NCI-H2107 treated with DMSO at 0.1 percent for 48 hours (cell line): ENCODE measurements around the gene CASP9.

Experiments used
- DNase-seq: peaks from one replicate; lab custom pipeline; 2025; ENCODE audit not compliant: unreplicated experiment; lab: John Stamatoyannopoulos, UW

The CASP9 gene

GRCh38 chr1:15524021-15524282 lies at the start of gene CASP9:
CASP9 (minus strand) TSS chr1:15524215; CDS start chr1:15524200, 15 bp downstream.
- peak; percentile 50 for DNase-seq

GRCh38 chr1:15573477-15573876 lies 49.5 kb upstream of the CASP9 start:
- DNase-seq, result no peak

GRCh38 chr1:15571266-15571665 lies 47.3 kb upstream of the CASP9 start:
- no peak for DNase-seq

DNA sequence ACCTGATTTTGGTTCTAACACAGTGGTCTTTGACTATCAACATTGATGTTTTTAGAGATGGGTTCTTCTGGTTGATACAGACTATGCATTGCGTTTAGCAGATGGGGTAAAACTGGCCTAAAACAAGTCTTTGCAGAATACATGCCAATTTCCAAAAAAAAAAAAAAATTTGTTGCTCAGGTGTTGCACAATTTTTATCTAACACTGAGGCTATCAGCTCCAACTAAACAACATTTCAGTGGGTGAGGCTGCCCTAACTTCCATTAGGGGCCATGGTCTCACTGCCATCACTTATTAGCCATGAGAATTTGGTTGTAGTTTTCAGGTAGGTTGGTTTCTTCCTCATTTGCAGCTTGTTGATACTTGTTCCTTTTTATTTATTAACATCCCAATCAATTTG lies 46.8 kb upstream of the CASP9 start:
- no peak for DNase-seq

- DNase-seq, result no peak
These were observed 44.5 kb upstream of the CASP9 start for GRCh38 chr1:15568387-15569073.

DNA sequence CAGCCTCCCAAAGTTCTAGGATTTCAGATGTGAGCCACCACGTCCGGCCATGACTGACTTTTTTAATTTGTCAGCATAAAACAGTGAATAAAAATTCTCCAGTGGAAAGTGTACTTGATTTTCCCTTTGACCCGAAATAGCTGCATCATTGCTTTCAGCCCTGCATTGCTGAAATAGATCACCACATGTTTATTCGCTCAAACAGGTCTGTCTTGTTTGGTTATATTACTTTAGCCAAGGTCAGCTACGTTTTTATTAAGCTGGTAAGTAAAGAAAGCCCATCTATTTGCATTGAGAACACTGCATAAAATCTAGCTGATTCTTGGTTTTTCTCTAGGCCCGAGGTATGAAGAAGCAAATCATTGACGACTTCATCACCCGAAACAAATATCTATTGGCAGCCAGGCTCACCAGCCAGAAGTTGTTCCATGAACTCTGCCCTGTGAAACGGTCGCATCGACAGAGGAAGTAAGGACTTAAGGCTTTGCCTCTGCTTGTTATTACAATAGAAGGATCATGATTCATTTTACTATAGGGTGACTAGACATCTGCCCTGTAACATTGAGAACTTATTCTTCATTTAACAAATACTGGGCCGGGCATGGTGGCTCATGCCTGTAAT lies 35.3 kb upstream of the CASP9 start:
- no peak for DNase-seq

GRCh38 chr1:15558516-15558915 lies 34.5 kb upstream of the CASP9 start:
- DNase-seq, result no peak

DNA sequence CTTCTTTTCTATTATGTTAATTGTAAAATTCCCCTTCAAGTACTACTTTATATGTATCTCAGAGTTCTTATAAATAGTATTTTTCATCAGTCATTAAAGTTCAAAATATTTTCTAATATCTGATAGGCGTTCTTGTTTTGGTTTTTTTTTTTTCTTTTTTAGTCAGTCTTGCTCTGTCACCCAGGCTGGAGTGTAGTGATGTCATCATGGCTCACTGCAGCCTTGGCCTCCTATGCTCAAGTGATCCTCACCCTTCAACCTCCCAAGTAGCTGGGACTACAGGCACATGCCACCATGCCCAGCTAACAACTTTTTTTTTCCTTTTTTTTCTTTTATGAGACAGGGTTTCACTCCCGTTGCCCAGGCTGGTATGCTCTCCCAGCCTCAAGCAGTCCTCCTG lies 33.6 kb upstream of the CASP9 start:
- no peak for DNase-seq

DNA sequence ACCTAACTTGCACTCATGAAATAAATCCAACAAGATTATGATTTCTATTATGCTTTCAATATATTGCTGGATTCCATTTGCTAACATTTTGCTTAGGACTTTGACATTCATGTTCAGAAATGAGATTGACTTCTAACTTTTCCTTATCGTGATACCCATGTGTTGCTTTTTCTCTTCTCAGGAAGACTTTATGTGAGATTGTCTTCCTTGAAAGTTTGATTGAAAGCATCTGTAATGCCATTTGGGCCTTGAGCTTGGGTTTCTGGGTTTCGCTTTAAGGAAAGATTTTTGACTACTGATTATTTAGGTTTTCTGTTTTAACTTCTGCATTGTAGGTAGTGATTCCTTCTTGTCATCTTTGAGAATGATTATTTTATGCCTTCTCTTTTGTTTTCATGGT lies 33.0 kb upstream of the CASP9 start:
- no peak for DNase-seq

GRCh38 chr1:15550573-15550972 lies 26.6 kb upstream of the CASP9 start:
- no peak for DNase-seq

- DNase-seq, result no peak
These were observed 22.6 kb upstream of the CASP9 start for GRCh38 chr1:15546641-15547040.

DNA sequence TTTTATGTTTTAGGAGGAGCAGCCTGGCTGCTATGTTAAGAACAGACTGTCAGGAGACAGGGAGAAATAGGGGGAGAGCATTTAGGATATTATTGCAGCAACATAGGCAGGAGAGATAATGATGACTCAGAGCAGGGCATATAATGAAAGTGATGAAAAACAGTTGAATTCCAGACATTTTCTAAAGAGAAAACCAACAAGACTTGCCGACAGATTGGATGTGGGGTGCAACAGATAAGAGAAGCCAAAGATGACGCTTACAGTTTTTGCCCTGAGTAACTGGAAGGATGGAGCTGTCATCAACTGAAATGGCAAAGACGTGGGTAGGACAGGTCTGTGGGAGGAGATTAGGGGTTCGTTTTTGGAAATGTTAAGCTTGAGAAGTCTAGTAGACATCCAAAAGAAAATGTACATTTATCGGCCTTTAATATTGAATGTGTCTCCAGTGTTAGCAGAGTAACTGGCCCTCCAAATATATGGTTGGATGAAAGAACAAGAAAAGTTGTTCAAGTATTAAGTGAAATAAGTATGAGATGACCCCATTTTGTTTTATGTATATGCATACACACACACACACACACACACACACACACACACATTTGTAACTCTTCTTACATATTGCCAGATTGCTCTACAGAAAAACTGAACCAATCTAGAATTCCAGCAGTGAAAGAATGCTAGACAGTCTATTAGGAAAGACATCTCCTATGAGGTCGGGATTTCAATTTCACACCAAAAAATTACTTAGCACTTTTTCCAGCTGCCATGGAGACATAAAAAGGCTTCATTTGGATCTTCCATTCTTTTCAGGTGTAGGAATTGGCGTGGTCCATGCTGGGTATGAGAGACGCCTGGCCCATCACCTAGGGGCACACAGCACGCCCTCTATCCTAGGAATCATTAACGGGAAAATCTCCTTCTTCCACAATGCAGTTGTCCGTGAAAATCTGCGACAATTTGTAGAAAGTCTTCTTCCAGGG lies 19.9 kb upstream of the CASP9 start:
- no peak for DNase-seq

- DNase-seq, result no peak
These were observed 19.2 kb upstream of the CASP9 start for GRCh38 chr1:15543251-15543588.

GRCh38 chr1:15542388-15543250 lies 18.6 kb upstream of the CASP9 start:
- no peak for DNase-seq

DNA sequence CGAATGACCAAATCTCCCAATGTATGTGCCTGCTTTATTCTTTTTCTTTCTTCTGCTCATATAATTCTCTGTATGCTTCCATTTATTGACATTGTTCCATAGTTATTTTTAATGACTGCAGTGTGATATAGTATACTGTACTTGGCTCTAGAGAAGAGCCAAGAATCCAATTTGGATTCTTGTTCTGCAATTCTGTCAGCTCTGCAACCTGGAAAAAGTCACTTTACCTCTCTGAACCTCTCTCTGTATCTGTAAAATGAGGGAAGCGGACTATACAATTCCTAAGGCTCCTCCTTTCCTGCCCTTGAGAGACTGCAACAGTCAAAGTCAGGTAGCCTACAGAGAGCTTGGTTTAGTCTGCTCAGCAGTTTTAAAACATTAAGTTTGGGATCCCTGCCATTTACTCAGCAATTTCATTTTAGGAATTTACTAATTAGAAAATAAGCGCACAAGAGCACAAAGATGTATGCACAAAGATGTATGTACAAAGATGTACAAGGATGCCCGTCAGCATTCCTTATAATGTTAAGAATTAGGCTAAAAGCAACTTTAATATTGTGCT lies 17.3 kb upstream of the CASP9 start:
- no peak for DNase-seq

GRCh38 chr1:15540186-15540585 lies 16.2 kb upstream of the CASP9 start:
- DNase-seq, result no peak

- peak; percentile 2 for DNase-seq
These were observed 14.8 kb upstream of the CASP9 start for GRCh38 chr1:15538771-15539170.

DNA sequence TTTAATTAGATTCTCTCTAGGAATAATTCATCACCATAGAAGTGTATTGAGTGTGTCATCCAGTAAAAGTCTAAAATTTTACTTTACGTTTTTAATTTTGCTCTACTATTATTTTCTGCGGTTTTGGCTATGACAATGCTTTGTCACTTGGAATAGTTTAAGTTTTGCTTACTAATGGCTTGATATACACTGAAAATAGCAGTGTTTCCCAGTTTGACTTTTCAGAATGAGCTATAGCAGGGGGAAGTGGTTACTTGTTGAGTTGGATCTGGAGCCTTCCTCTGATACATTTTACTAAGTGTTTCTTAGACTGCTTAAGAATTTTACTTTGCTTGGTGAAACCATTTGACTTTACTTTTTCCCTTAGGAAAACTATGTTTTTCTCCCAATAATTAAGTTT lies 7.7 kb upstream of the CASP9 start:
- no peak for DNase-seq

DNA sequence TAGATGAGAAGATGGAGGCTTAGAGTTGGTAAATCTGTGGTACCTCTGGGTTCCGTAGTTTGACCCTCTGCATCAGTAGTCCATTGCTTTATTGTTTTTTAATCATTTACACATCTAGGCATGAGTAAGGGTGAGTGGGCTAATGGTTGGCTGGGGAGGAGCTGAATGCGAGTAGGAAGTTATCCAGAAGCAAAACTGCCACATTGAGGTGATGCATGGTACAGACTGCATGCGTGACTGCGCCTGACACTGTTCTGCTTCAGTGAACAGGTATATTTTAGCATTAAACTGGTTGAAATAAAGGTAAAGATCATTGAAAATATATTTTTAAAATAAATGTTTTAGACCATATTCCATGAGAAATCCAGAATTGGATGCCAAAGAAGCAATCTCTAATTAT lies 7.0 kb upstream of the CASP9 start:
- DNase-seq, result no peak

DNA sequence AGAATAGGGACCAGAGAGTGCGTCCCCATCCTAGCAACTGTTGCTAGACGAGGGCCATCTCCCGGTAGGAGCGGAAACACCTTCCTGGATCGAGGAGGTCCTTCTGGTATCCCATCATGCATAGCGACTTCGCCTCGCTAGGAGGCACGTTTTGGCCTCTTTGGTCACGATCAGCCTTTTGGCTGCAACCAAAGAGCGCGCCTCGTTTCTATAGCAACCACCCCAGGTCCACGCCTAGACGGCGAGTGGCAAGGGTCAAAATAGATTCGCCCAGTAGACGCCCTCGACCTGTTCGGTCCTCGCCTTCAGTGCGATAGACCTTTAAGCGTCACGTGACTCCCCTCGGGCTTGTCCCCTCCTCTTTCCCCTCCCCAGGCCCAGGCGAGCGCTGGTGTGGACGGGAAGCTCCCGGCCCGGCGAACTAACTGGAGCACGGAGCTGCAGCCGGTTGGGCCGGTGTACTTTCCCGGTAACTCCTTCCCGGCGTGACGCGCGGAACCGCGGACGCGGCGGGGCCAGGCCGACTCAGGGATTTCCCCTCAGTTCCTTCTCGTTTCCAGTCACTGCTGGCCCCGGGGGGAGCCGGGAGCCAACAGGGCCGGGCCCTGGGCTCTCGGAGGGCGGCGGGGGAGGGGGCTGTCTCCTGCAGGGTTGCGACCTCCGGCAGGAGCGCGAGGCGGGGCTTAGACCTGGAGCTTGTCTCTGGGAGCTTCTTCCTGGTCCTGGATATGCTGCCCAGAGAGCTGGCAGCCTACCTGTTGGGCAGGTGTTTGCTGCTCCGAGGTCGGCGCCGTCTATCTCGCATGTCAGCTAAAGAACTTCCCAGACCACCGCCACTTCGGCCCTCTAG lies 2.7 kb upstream of the CASP9 start, which contains the start of gene DNAJC16:
TSS of gene DNAJC16 (plus strand) at position 359 of the 850 bp plus-strand sequence. CDS start 2,258 bp downstream, outside the sequence.
- peak; percentile 98 for DNase-seq
